HUES6 (cell line): ENCODE measurements around the gene TPSD1.

Source experiments
- H3K27ac ChIP-seq: 2 replicates; pipeline ENCODE4 v1.7.0; 2013; ENCODE audit warnings: low read depth, mild to moderate bottlenecking, low read length, inconsistent platforms
- H3K27me3 ChIP-seq: 2 replicates; pipeline ENCODE4 v1.6.1; 2013; ENCODE audit warnings: low read length; ENCODE audit not compliant: control insufficient read depth, insufficient read depth
- H3K36me3 ChIP-seq: 2 replicates; pipeline ENCODE4 v1.6.1; 2013; ENCODE audit warnings: low read length; ENCODE audit not compliant: control insufficient read depth, insufficient read depth
- H3K4me1 ChIP-seq: 2 replicates; pipeline ENCODE4 v1.6.1; 2013; ENCODE audit warnings: low read length; ENCODE audit not compliant: control insufficient read depth, insufficient read depth
- H3K4me3 ChIP-seq: 2 replicates; pipeline ENCODE4 v1.5.1; 2013; ENCODE audit warnings: low read depth, low read length
- H3K9ac ChIP-seq: one replicate; pipeline ENCODE4 v1.6.1; 2013; ENCODE audit warnings: mild to moderate bottlenecking, low read length
- H3K9me3 ChIP-seq: 2 replicates; pipeline ENCODE4 v1.6.1; 2013; ENCODE audit warnings: low read depth, low read length; ENCODE audit not compliant: control insufficient read depth, insufficient read depth

The TPSD1 gene

DNA sequence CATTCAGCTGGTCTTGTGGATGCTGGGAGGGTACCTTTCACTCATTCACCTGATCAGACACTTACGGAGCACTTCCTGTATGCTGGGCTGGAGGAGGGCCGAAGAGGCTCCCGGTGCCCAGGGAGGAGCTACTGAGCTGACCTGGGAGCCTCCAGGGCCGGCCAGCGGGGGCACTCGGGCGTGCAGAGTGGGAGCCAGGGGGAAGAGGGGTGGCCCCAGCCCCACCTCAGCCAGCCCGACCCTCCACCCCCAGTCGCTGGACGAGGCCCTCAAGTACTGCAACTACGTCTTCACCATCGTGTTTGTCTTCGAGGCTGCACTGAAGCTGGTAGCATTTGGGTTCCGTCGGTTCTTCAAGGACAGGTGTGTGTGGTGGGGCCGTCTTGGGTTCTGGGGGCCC, 41.1 kb upstream of the TPSD1 start:
- no peak overlapping the region for H3K9ac ChIP-seq
- no peaks in the 10 kb centered on the region for H3K9me3 ChIP-seq
- no peak overlapping the region for H3K27ac ChIP-seq
- H3K36me3 ChIP-seq = peaks cover 50% of the 10 kb centered on the region
- no peaks in the 10 kb centered on the region for H3K27me3 ChIP-seq
- no peak overlapping the region for H3K4me3 ChIP-seq
- no peaks in the 10 kb centered on the region for H3K4me1 ChIP-seq

DNA sequence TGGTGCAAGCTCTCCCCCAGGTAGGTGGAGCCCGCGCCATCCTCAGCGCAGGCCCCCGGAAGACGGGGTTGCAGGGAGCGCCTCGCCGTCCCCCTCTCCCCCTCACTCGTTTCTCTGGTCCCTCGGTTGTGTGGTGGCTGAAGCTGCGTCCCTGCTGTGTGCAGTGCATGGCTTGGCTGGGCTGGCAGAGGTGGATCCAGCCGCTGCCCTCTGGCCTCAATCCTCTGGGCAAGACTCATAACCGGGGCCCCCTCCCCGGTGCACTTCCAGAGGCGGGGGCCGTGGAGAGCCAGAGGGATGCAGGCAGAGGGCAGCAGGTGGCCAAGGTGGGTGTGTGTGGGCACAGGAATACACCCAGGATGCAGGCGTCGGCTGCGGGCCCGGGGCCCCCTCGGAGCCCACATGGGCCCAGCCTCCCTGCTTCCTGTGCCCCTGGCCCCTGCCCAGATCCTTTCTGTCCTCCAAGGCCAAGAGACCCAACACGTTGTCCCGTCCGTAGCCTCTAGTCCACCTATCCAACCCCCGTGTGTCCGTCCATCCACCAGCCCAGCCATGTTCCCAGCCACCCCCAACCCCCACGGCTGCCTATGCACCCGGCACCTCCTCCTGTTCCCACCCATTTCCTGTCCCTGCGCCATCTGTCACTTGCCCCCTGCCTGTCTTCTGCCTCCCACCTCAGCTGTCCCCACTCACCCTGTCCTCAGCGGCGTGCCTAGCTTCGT, 40.1 kb upstream of the TPSD1 start:
- no peaks in the 10 kb centered on the region for H3K27me3 ChIP-seq
- H3K27ac ChIP-seq = no peak overlapping the region
- H3K36me3 ChIP-seq = peaks cover 46% of the 10 kb centered on the region
- no peaks in the 10 kb centered on the region for H3K9me3 ChIP-seq
- no peak overlapping the region for H3K4me3 ChIP-seq
- H3K9ac ChIP-seq = no peak overlapping the region
- H3K4me1 ChIP-seq = no peaks in the 10 kb centered on the region

DNA sequence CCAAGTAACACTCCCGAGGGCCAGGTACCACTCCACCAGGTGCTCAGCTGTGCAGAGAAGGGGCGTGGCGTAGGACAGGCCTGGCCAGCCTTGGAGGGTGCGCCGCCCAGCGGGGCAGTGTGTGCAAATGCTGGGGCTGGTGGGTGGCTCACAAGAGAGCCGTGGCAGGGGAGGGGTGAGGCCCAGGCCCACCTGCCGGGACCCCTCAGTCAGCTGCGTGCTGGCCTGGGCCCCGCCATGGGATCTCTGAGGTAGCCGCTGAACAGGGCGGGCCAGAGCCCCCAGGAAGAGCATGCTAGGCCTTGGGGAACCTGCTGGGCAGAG, 39.6 kb upstream of the TPSD1 start:
- Histone ChIP-seq H3K4me3 (no peak overlapping the region), H3K9ac (no peak overlapping the region), H3K27ac (no peak overlapping the region), H3K27me3 (no peaks in the 10 kb centered on the region), H3K36me3 (peaks cover 40% of the 10 kb centered on the region), H3K4me1 (no peaks in the 10 kb centered on the region), H3K9me3 (no peaks in the 10 kb centered on the region)

DNA sequence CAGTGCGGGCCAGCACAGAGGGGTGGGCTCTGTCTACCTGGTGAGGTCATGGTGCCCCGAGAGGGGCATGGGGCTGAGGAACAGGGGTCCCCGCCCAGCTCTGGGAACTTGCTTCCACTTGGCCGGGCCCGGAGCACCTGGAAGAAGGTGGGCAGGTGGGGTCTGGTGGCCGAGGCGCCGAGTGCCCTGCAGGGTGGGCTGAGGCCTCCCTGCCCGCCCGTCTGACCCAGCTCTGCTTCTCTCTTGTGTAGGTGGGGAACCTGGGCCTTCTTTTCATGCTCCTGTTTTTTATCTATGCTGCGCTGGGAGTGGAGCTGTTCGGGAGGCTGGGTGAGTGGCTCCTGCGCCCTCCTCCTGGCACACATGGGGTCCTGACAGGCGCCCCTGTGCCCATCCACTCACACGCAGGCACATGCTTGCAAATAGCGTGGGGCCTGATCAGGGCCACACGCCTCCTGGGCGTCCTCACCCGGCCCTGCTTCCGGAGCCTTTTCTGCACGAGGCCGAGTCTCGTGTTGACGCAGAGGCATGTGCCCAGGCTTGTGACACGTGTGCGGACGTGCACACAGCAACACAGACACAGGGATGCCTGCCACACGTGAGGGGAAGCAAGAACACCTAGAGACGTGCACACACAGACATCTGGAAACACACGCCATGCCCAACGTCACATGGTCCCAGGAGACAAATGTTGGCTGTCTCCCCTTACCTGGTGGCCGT, 39.0 kb upstream of the TPSD1 start:
- no peaks in the 10 kb centered on the region for H3K27me3 ChIP-seq
- peaks cover 37% of the 10 kb centered on the region for H3K36me3 ChIP-seq
- H3K4me3 ChIP-seq = no peak overlapping the region
- H3K27ac ChIP-seq = no peak overlapping the region
- H3K9ac ChIP-seq = no peak overlapping the region
- H3K9me3 ChIP-seq = no peaks in the 10 kb centered on the region
- no peaks in the 10 kb centered on the region for H3K4me1 ChIP-seq

DNA sequence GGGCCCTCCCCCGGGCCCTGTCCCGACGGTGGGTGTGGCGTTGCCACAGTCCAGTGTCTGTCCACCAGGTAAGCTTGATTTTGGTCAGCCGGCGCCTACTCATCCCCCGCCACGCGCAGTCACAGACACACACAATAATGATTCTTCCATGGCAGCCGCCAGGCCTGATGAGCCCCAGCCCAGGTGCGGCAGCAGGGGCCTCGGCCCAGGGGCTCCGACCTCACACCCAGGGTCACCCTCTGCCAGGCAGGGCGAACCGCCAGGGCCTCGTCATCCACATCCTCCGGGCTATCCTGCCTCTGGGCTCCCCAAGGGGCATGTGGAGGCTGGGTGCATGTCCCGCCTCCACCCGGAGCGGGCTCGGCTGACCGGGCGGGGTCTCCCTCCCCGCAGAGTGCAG, 38.3 kb upstream of the TPSD1 start:
- H3K27ac ChIP-seq = no peak overlapping the region

DNA sequence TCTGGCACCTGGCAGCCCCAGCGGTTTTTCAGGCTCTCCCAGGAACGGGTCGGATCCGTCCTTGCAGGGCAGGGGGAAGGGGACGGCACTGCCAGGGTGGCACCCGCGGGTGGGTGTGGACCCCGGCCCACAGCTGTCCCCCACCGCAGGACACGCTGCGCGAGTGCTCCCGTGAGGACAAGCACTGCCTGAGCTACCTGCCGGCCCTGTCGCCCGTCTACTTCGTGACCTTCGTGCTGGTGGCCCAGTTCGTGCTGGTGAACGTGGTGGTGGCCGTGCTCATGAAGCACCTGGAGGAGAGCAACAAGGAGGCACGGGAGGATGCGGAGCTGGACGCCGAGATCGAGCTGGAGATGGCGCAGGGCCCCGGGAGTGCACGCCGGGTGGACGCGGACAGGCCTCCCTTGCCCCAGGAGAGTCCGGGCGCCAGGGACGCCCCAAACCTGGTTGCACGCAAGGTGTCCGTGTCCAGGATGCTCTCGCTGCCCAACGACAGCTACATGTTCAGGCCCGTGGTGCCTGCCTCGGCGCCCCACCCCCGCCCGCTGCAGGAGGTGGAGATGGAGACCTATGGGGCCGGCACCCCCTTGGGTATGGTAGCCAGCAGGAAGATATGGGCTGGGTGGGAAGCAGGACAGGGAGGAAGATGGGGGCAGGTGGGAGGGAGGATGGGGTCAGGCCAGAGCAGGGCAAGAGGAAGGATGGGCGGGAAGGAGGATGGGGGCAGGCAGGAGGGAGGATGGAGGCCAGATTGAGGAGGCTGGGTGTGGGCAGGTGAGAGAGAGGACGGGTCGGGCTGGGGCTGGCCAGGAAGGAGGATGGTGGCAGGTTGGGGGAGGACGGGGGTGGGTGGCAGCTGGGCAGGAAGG, 37.6 kb upstream of the TPSD1 start:
- Histone ChIP-seq H3K27me3 (no peaks in the 10 kb centered on the region), H3K9me3 (no peaks in the 10 kb centered on the region), H3K9ac (no peak overlapping the region), H3K27ac (no peak overlapping the region), H3K36me3 (peaks cover 34% of the 10 kb centered on the region), H3K4me3 (no peak overlapping the region), H3K4me1 (no peaks in the 10 kb centered on the region)

More for the DNA sequence above, 38.3 kb upstream of the TPSD1 start:
- no peaks in the 10 kb centered on the region for H3K4me1 ChIP-seq
- no peaks in the 10 kb centered on the region for H3K27me3 ChIP-seq
- no peak overlapping the region for H3K4me3 ChIP-seq
- H3K9ac ChIP-seq = no peak overlapping the region
- no peaks in the 10 kb centered on the region for H3K9me3 ChIP-seq
- H3K36me3 ChIP-seq = peaks cover 37% of the 10 kb centered on the region

DNA sequence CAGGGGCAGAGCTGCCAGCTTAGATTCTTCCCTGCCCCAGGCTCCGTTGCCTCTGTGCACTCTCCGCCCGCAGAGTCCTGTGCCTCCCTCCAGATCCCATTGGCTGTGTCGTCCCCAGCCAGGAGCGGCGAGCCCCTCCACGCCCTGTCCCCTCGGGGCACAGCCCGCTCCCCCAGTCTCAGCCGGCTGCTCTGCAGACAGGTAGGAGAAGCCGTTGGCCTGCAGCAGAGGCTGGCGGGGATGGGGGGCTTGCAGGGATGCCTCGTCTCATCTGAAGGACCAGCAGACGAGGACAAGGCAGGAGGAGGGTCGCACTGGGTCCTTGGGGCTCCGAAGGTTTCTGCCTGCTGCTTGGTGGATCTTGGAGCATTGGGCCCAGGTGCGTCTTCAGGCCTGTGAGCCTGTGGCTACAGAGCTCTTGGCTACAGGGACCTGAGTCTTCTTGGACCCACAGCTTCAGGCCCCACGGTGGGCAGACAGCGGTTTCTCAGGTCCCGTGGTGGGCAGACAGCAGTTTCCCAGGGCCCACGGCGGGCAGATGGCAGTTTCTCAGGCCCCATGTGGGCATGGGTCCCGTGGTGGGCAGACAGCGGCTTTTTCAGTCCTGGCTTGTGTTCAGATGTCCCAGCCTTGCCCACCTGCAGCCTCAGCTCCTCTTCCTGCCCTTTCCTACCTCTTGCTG, 36.8 kb upstream of the TPSD1 start:
- no peak overlapping the region for H3K27ac ChIP-seq
- no peaks in the 10 kb centered on the region for H3K27me3 ChIP-seq
- no peak overlapping the region for H3K4me3 ChIP-seq
- H3K36me3 ChIP-seq = peaks cover 34% of the 10 kb centered on the region
- H3K4me1 ChIP-seq = no peaks in the 10 kb centered on the region
- no peaks in the 10 kb centered on the region for H3K9me3 ChIP-seq
- H3K9ac ChIP-seq = no peak overlapping the region

DNA sequence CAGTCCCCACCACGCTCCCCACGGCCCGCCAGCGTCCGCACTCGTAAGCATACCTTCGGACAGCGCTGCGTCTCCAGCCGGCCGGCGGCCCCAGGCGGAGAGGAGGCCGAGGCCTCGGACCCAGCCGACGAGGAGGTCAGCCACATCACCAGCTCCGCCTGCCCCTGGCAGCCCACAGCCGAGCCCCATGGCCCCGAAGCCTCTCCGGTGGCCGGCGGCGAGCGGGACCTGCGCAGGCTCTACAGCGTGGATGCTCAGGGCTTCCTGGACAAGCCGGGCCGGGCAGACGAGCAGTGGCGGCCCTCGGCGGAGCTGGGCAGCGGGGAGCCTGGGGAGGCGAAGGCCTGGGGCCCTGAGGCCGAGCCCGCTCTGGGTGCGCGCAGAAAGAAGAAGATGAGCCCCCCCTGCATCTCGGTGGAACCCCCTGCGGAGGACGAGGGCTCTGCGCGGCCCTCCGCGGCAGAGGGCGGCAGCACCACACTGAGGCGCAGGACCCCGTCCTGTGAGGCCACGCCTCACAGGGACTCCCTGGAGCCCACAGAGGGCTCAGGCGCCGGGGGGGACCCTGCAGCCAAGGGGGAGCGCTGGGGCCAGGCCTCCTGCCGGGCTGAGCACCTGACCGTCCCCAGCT, 35.7 kb upstream of the TPSD1 start:
- H3K9ac ChIP-seq = no peak overlapping the region
- H3K36me3 ChIP-seq = peaks cover 34% of the 10 kb centered on the region
- H3K27ac ChIP-seq = no peak overlapping the region
- H3K27me3 ChIP-seq = no peaks in the 10 kb centered on the region
- no peaks in the 10 kb centered on the region for H3K4me1 ChIP-seq
- H3K4me3 ChIP-seq = no peak overlapping the region
- H3K9me3 ChIP-seq = no peaks in the 10 kb centered on the region

DNA sequence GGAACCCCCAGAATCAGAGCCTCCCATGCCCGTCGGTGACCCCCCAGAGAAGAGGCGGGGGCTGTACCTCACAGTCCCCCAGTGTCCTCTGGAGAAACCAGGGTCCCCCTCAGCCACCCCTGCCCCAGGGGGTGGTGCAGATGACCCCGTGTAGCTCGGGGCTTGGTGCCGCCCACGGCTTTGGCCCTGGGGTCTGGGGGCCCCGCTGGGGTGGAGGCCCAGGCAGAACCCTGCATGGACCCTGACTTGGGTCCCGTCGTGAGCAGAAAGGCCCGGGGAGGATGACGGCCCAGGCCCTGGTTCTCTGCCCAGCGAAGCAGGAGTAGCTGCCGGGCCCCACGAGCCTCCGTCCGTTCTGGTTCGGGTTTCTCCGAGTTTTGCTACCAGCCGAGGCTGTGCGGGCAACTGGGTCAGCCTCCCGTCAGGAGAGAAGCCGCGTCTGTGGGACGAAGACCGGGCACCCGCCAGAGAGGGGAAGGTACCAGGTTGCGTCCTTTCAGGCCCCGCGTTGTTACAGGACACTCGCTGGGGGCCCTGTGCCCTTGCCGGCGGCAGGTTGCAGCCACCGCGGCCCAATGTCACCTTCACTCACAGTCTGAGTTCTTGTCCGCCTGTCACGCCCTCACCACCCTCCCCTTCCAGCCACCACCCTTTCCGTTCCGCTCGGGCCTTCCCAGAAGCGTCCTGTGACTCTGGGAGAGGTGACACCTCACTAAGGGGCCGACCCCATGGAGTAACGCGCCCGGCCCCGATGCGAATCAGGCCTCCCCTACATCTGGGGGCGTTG, 34.8 kb upstream of the TPSD1 start:
- H3K4me1 ChIP-seq = no peaks in the 10 kb centered on the region
- H3K9me3 ChIP-seq = no peaks in the 10 kb centered on the region
- H3K4me3 ChIP-seq = no peak overlapping the region
- H3K27ac ChIP-seq = no peak overlapping the region
- peaks cover 29% of the 10 kb centered on the region for H3K36me3 ChIP-seq
- H3K27me3 ChIP-seq = no peaks in the 10 kb centered on the region
- no peak overlapping the region for H3K9ac ChIP-seq
